GDM1 (cell line): ENCODE data around the gene COPS8.

Experiments used
- DNase-seq: peaks from one replicate; lab custom pipeline; 2025; lab: John Stamatoyannopoulos, UW

The COPS8 gene

GRCh38 chr2:237065071-237065377, 20.7 kb upstream of the COPS8 start:
- DNase-seq: no peak

- no peak for DNase-seq
Observed at GRCh38 chr2:237066396-237066795, 19.3 kb upstream of the COPS8 start.

- DNase-seq: no peak
Observed at GRCh38 chr2:237068005-237068576, 17.6 kb upstream of the COPS8 start.

- peak; percentile 4 for DNase-seq
Observed at GRCh38 chr2:237072067-237072931, 13.4 kb upstream of the COPS8 start.

GRCh38 chr2:237073552-237073951, 12.1 kb upstream of the COPS8 start:
- DNase-seq: no peak

GRCh38 chr2:237074211-237074993, 11.3 kb upstream of the COPS8 start:
- DNase-seq: no peak

GRCh38 chr2:237075749-237076599, 9.7 kb upstream of the COPS8 start:
- no peak for DNase-seq

GRCh38 chr2:237081596-237081995, 4.1 kb upstream of the COPS8 start:
- no peak for DNase-seq

GRCh38 chr2:237083026-237083425, 2.7 kb upstream of the COPS8 start:
- no peak for DNase-seq

GRCh38 chr2:237084444-237084843, 1.2 kb upstream of the COPS8 start:
- DNase-seq: no peak

- DNase-seq: no peak
Observed at GRCh38 chr2:237090906-237091305, 5.2 kb downstream of the COPS8 start.

GRCh38 chr2:237091779-237092436, 6.2 kb downstream of the COPS8 start:
- DNase-seq: no peak

- peak; percentile 10 for DNase-seq
Observed at GRCh38 chr2:237092506-237092905, 6.8 kb downstream of the COPS8 start.

GRCh38 chr2:237092920-237093781, 7.5 kb downstream of the COPS8 start:
- no peak for DNase-seq

GRCh38 chr2:237096201-237096600, 10.5 kb downstream of the COPS8 start:
- DNase-seq: no peak

GRCh38 chr2:237096911-237097310, 11.2 kb downstream of the COPS8 start:
- DNase-seq: no peak

- no peak for DNase-seq
Observed at GRCh38 chr2:237097326-237097910, 11.7 kb downstream of the COPS8 start.

- no peak for DNase-seq
Observed at GRCh38 chr2:237097911-237098702, 12.4 kb downstream of the COPS8 start.

GRCh38 chr2:237099804-237100203, 14.1 kb downstream of the COPS8 start:
- no peak for DNase-seq
